Measurements from ENCODE around the gene PTH2.
A peak's percentile ranks its signal among the peaks of the same experiment; 100 is the strongest.

- TF ChIP-seq EZH2 (IDR thresholded peaks at IDR 0.05; ENCODE audit: borderline replicate concordance, low read depth, low read length, severe bottlenecking) (peak; percentile 74), MAX (IDR thresholded peaks at IDR 0.05; ENCODE audit: insufficient read depth, insufficient read length) (no peak), CTCF (IDR thresholded peaks at IDR 0.05; ENCODE audit: extremely low read depth in 1 of 2, insufficient read depth in 1 of 2, low read depth in 1 of 2, low read length in 2 of 2) (no peak), POLR2AphosphoS5 (IDR thresholded peaks at IDR 0.05; ENCODE audit: insufficient read depth, low read depth, low read length) (no peak), MYC (IDR thresholded peaks at IDR 0.05; ENCODE audit: low read depth, low read length) (no peak), POLR2A (IDR thresholded peaks at IDR 0.05; ENCODE audit: low read depth, low read length) (no peak)
Observed at GRCh38 chr19:49423071-49423984, at the start of gene PTH2.
